Cardiac muscle cell (in vitro differentiated cells and primary cell): ENCODE measurements around the gene GATD1. TPM values are rescaled to one million over a fixed set of nuclear protein-coding genes. Genes with fewer than 3 reads are reported as not detected.
A peak's percentile ranks its signal among the peaks of the same experiment; 100 is the strongest.

Experiments
- DNase-seq, 2 donors: peaks; one replicate each; pipeline versions ENCODE4 v3.0.0 to v3.0.0-alpha.2; 2010 to 2017; ENCODE audit warnings: low read depth in 1 of 2, low spot score in 1 of 2
- H3K27ac ChIP-seq: fragments of 200-600 bp; sonication (generic); 2 replicates; pipeline ENCODE4 v1.5.1; 2016
- H3K27me3 ChIP-seq: fragments of 200-600 bp; sonication (generic); 2 replicates; pipeline ENCODE4 v1.6.0; 2016; ENCODE audit warnings: control low read depth
- H3K36me3 ChIP-seq: fragments of 200-600 bp; sonication (generic); 2 replicates; pipeline ENCODE4 v1.5.1; 2016; ENCODE audit warnings: control low read depth
- H3K4me1 ChIP-seq: fragments of 200-600 bp; sonication (generic); 2 replicates; pipeline ENCODE4 v1.8.1; 2017; ENCODE audit warnings: low read depth, mild to moderate bottlenecking, mixed run types
- H3K4me3 ChIP-seq: fragments of 200-600 bp; sonication (generic); 2 replicates; pipeline ENCODE4 v1.5.1; 2016; ENCODE audit warnings: mild to moderate bottlenecking
- H3K9me3 ChIP-seq: fragments of 200-600 bp; sonication (generic); 2 replicates; pipeline ENCODE4 v1.5.1; 2017; ENCODE audit warnings: low read depth, mild to moderate bottlenecking, control low read depth
- CTCF ChIP-seq: IDR thresholded peaks from 2 replicates; pipeline ENCODE4 v1.5.1; 2012; ENCODE audit warnings: low read depth, mild to moderate bottlenecking, low read length
- polyA plus RNA-seq: library from polyadenylated mRNA; unstranded; fragments of >200 nt; fragmentation: Nextera tagmentation; extraction: Ambion mirVana; gene quantifications from 2 replicates; pipeline ENCODE4 v1.2.1, GENCODE V29; 2016
- total RNA-seq: library from RNA; depleted of rRNA; stranded (reverse); fragments of >200 nt; gene quantifications from 2 replicates; pipeline ENCODE4 v1.2.3, GENCODE V29; 2016

GATD1 gene
- total and polyA plus RNA-seq, 2 experiments from 2014 or later: 60.4 to 64.1 TPM

- no peaks in the 10 kb centered on the region for H3K4me1 ChIP-seq
- DNase-seq: peak; percentile 30 to 62
- no peaks in the 10 kb centered on the region for H3K36me3 ChIP-seq
- H3K27me3 ChIP-seq: peaks cover 48% of the 10 kb centered on the region
- TF ChIP-seq CTCF: no peak
- no peaks in the 10 kb centered on the region for H3K9me3 ChIP-seq
- H3K27ac ChIP-seq: no peak overlapping the region
- peak overlapping the region; percentile 25 for H3K4me3 ChIP-seq
These were observed 50.7 kb downstream of the GATD1 start for GRCh38 chr11:726278-727220.

GRCh38 chr11:725624-726202, 51.6 kb downstream of the GATD1 start:
- peak overlapping the region; percentile 25 for H3K4me3 ChIP-seq
- peaks cover 56% of the 10 kb centered on the region for H3K27me3 ChIP-seq
- H3K27ac ChIP-seq: no peak overlapping the region
- no peak for TF ChIP-seq CTCF
- no peaks in the 10 kb centered on the region for H3K36me3 ChIP-seq
- H3K4me1 ChIP-seq: no peaks in the 10 kb centered on the region
- no peak for DNase-seq
- no peaks in the 10 kb centered on the region for H3K9me3 ChIP-seq

DNA sequence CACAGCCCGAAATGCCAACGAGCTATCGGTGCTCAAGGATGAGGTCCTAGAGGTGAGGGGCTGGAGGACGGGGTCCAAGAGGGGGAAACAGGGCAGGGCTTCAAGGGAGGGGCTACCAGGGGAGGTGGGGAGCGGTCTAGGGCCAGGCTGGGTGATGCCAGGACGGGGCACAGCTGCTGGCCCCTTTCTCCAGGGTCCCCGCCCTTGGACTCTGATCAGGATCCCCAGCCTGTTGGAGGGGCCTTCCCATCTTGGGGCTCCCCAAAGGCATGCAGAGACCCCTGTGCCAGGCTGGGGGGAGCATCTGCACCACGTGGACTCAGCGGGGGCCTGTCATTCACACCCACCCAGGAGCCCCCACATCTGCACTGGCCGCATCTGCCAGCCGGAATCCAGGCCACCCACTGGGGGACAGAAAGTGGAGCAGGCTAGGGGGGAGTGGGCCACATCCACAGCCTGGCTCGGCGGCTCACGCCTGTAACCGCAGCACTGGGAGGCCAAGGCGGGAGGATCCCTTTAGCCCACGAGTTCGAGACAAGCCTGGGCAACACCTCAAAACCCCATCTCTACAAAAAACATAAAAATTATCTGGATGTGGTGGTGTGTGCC, 52.4 kb downstream of the GATD1 start:
- no peak overlapping the region for H3K27ac ChIP-seq
- no peak for DNase-seq
- no peak overlapping the region for H3K4me3 ChIP-seq
- H3K27me3 ChIP-seq: peaks cover 64% of the 10 kb centered on the region
- no peaks in the 10 kb centered on the region for H3K4me1 ChIP-seq
- no peak for TF ChIP-seq CTCF
- H3K36me3 ChIP-seq: no peaks in the 10 kb centered on the region
- no peaks in the 10 kb centered on the region for H3K9me3 ChIP-seq

DNA sequence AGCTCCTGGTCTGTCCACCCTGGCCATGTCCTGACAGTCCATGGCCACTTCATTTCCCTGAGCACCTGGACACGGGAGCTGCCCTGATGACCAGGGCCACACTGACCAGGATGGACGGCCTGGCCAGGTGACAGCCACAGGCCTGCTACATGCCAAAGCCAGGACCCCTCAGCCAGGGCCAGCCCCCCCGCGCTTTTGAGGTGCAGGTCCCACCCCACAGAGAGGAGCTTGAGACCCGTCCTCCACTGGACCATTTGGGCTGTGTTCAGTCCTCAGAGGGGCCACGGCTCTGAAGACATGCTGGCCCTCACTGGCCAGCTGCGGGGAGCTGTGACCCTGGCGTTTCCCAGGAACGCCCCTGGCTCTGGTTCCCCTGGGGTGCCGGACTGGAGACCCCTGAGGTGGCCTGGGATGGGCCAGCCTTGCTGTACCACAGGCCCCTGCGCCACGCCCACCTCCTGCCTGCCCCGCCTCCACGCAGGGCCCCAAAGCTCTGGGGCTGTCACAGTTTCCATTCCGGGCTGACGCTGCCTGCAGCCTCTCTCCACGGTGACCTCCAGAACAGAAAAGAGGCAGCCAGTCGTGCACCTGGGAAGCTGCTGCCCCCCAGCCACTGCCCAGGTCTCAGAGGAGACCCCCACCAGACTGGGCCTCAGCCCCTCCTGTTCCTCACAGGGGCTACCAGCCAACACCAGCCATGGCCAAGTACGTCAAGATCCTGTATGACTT, 53.1 kb downstream of the GATD1 start:
- no peak overlapping the region for H3K27ac ChIP-seq
- H3K27me3 ChIP-seq: peaks cover 71% of the 10 kb centered on the region
- DNase-seq: no peak
- H3K9me3 ChIP-seq: no peaks in the 10 kb centered on the region
- no peak overlapping the region for H3K4me3 ChIP-seq
- TF ChIP-seq CTCF: no peak
- H3K4me1 ChIP-seq: no peaks in the 10 kb centered on the region
- no peaks in the 10 kb centered on the region for H3K36me3 ChIP-seq
